ENCODE measurements around the gene MAB21L3. TPM values are rescaled to one million over a fixed set of nuclear protein-coding genes. Genes with fewer than 3 reads are reported as not detected.

MAB21L3 gene
- total RNA-seq, result not detected in 2 replicates

GRCh38 chr1:116110567-116111523 lies at the start of gene MAB21L3:
Gene MAB21L3, plus strand, starts transcription at chr1:116111399. Its CDS starts 1,217 bp downstream, at chr1:116112616.

Other genes with a start within 250 kb of the MAB21L3 start
- gene SLC22A15, start 134.9 kb upstream of the MAB21L3 start, total RNA-seq, result under 0.01 TPM in 1 of 2 replicates, not detected in the other

Data from epithelial cell of umbilical artery (primary cell).